ENCODE data around the gene DOCK9.

- TF ChIP-seq ATF3 (IDR thresholded peaks at IDR 0.05) (no peak), ATF3 (CRISPR knock-in tag; conservative IDR thresholded peaks at IDR 0.05) (no peak), SMARCA5 (IDR thresholded peaks at IDR 0.05) (no peak), NONO (IDR thresholded peaks at IDR 0.05; ENCODE audit: low read depth in 2 of 2, low read length in 1 of 2) (no peak), TARDBP (IDR thresholded peaks at IDR 0.05) (no peak), POLR2A (conservative IDR thresholded peaks at IDR 0.05) (no peak), RREB1 (CRISPR knock-in tag; IDR thresholded peaks at IDR 0.05) (no peak)
These were observed at the start of gene DOCK9 for GRCh38 chr13:98977568-98978265.

Data from K562 (cell line).